ENCODE data around the gene TASOR2. TPM values are rescaled to one million over a fixed set of nuclear protein-coding genes. Genes with fewer than 3 reads are reported as not detected.

Gene TASOR2
- total and polyA plus RNA-seq, 9 of the 15 experiments (the other 6 are each of a cell fraction or from before 2014, with no cell fraction given): 12.7 to 75.3 (median 52.3) TPM

GRCh38 chr10:5681930-5682329 lies 2.7 kb upstream of the TASOR2 start (continued):
- TF ChIP-seq MAFK (IDR thresholded peaks at IDR 0.05; ENCODE audit: low read length): peak; percentile 42; the same call in 1 of the 2 replicates
- 0 out of 4 replicates have a peak, but pooled peaks have one; percentile 13 to 32 for TF ChIP-seq NRF1 (conservative IDR thresholded peaks at IDR 0.05 in 1 of 2, IDR thresholded peaks at IDR 0.05 in 1 of 2)
- 0 out of 2 replicates have a peak, but pooled peaks have one; percentile 17 for TF ChIP-seq SMARCA4 (IDR thresholded peaks at IDR 0.05)
- no peak for TF ChIP-seq ZNF217 (CRISPR knock-in tag; IDR thresholded peaks at IDR 0.05)
- TF ChIP-seq, protein P1, sequence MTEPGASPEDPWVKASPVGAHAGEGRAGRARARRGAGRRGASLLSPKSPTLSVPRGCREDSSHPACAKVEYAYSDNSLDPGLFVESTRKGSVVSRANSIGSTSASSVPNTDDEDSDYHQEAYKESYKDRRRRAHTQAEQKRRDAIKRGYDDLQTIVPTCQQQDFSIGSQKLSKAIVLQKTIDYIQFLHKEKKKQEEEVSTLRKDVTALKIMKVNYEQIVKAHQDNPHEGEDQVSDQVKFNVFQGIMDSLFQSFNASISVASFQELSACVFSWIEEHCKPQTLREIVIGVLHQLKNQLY (CRISPR knock-in tag; conservative IDR thresholded peaks at IDR 0.05): no peak
- 0 out of 2 replicates have a peak, but pooled peaks have one; percentile 22 for TF ChIP-seq ZEB2 (IDR thresholded peaks at IDR 0.05)
- TF ChIP-seq HMGN3 (IDR thresholded peaks at IDR 0.05; ENCODE audit: borderline replicate concordance, extremely low read depth, insufficient read length, low read depth, low read length): no peak
- no peak for TF ChIP-seq SIN3B (IDR thresholded peaks at IDR 0.05; ENCODE audit: low read depth)
- no peak for TF ChIP-seq ZBTB17 (CRISPR knock-in tag; IDR thresholded peaks at IDR 0.05)
- TF ChIP-seq ZNF280B (CRISPR knock-in tag; IDR thresholded peaks at IDR 0.05): no peak
- no peak for TF ChIP-seq BRD4 (IDR thresholded peaks at IDR 0.05)
- no peak for TF ChIP-seq FOXP1 (CRISPR knock-in tag; IDR thresholded peaks at IDR 0.05)
- no peak for TF ChIP-seq MCM7 (IDR thresholded peaks at IDR 0.05)
- TF ChIP-seq NUFIP1 (IDR thresholded peaks at IDR 0.05; ENCODE audit: partially characterized antibody): no peak
- TF ChIP-seq, protein P2, sequence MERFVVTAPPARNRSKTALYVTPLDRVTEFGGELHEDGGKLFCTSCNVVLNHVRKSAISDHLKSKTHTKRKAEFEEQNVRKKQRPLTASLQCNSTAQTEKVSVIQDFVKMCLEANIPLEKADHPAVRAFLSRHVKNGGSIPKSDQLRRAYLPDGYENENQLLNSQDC (CRISPR knock-in tag; IDR thresholded peaks at IDR 0.05): no peak
- TF ChIP-seq, protein P3, sequence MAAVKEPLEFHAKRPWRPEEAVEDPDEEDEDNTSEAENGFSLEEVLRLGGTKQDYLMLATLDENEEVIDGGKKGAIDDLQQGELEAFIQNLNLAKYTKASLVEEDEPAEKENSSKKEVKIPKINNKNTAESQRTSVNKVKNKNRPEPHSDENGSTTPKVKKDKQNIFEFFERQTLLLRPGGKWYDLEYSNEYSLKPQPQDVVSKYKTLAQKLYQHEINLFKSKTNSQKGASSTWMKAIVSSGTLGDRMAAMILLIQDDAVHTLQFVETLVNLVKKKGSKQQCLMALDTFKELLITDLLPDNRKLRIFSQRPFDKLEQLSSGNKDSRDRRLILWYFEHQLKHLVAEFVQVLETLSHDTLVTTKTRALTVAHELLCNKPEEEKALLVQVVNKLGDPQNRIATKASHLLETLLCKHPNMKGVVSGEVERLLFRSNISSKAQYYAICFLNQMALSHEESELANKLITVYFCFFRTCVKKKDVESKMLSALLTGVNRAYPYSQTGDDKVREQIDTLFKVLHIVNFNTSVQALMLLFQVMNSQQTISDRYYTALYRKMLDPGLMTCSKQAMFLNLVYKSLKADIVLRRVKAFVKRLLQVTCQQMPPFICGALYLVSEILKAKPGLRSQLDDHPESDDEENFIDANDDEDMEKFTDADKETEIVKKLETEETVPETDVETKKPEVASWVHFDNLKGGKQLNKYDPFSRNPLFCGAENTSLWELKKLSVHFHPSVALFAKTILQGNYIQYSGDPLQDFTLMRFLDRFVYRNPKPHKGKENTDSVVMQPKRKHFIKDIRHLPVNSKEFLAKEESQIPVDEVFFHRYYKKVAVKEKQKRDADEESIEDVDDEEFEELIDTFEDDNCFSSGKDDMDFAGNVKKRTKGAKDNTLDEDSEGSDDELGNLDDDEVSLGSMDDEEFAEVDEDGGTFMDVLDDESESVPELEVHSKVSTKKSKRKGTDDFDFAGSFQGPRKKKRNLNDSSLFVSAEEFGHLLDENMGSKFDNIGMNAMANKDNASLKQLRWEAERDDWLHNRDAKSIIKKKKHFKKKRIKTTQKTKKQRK (IDR thresholded peaks at IDR 0.05; ENCODE audit: borderline replicate concordance, low read depth, low read length): no peak
- no peak for TF ChIP-seq USF1 (CRISPR knock-in tag; IDR thresholded peaks at IDR 0.05)
- TF ChIP-seq DPF2 (IDR thresholded peaks at IDR 0.05): no peak; the same call in 1 of the 2 replicates
- no peak for TF ChIP-seq RNF2 (IDR thresholded peaks at IDR 0.05)
- 0 out of 2 replicates have a peak, but pooled peaks have one; percentile 59 for TF ChIP-seq BACH1 (tag; IDR thresholded peaks at IDR 0.05)
- TF ChIP-seq CBX1 (IDR thresholded peaks at IDR 0.05; ENCODE audit: low read depth): no peak
- TF ChIP-seq NFATC3 (IDR thresholded peaks at IDR 0.05): no peak
- TF ChIP-seq MAFF (IDR thresholded peaks at IDR 0.05; ENCODE audit: low read length): peak; percentile 34; the same call in 1 of the 2 replicates
- no peak for TF ChIP-seq ZNF707 (CRISPR knock-in tag; conservative IDR thresholded peaks at IDR 0.05)
- no peak for TF ChIP-seq PCBP2 (IDR thresholded peaks at IDR 0.05; ENCODE audit: low read depth, low read length, poor library complexity, severe bottlenecking)
- TF ChIP-seq ZNF232 (CRISPR knock-in tag; IDR thresholded peaks at IDR 0.05): no peak

Measured in K562 (cell line).